GM04504 (cell line): ENCODE data around the gene HNMT.
"Not testable (repeated sequence)": the region's sequence is repeated elsewhere in the genome, so short reads cannot be mapped to it uniquely, and the experiment has no call there.

Source experiments
- DNase-seq: peaks from one replicate; pipeline ENCODE4 v3.0.0-alpha.2; 2012; ENCODE audit warnings: low read depth

The HNMT gene

GRCh38 chr2:137964066-137964858 lies at the start of gene HNMT:
Gene HNMT (plus strand): TSS chr2:137964473. CDS start chr2:137964492, 19 bp downstream.
- DNase-seq = peak; percentile 58

- no peak for DNase-seq
Observed at GRCh38 chr2:137921105-137921880, 43.0 kb upstream of the HNMT start.

- not testable (repeated sequence) for DNase-seq
Observed at GRCh38 chr2:137922171-137922570, 42.1 kb upstream of the HNMT start.

GRCh38 chr2:137924019-137924418 lies 40.3 kb upstream of the HNMT start:
- DNase-seq = no peak

- no peak for DNase-seq
Observed at GRCh38 chr2:137925599-137925998, 38.7 kb upstream of the HNMT start.

GRCh38 chr2:137927846-137928245 lies 36.4 kb upstream of the HNMT start:
- no peak for DNase-seq

GRCh38 chr2:137928547-137929518 lies 35.4 kb upstream of the HNMT start:
- no peak for DNase-seq

GRCh38 chr2:137929519-137929916 lies 34.8 kb upstream of the HNMT start:
- no peak for DNase-seq

GRCh38 chr2:137930146-137930545 lies 34.1 kb upstream of the HNMT start:
- no peak for DNase-seq

GRCh38 chr2:137935591-137935990 lies 28.7 kb upstream of the HNMT start:
- no peak for DNase-seq

- DNase-seq = no peak
Observed at GRCh38 chr2:137937246-137937645, 27.0 kb upstream of the HNMT start.

GRCh38 chr2:137937778-137938177 lies 26.5 kb upstream of the HNMT start:
- no peak for DNase-seq

GRCh38 chr2:137938204-137938603 lies 26.1 kb upstream of the HNMT start:
- no peak for DNase-seq

- no peak for DNase-seq
Observed at GRCh38 chr2:137939026-137939425, 25.2 kb upstream of the HNMT start.

- no peak for DNase-seq
Observed at GRCh38 chr2:137940154-137940553, 24.1 kb upstream of the HNMT start.

GRCh38 chr2:137942037-137942832 lies 22.0 kb upstream of the HNMT start:
- no peak for DNase-seq

GRCh38 chr2:137942833-137943677 lies 21.2 kb upstream of the HNMT start:
- DNase-seq = no peak

GRCh38 chr2:137943678-137944347 lies 20.5 kb upstream of the HNMT start:
- DNase-seq = no peak

- DNase-seq = no peak
Observed at GRCh38 chr2:137944714-137945113, 19.6 kb upstream of the HNMT start.

GRCh38 chr2:137945229-137945628 lies 19.0 kb upstream of the HNMT start:
- DNase-seq = no peak
